HG03175 (cell line): ENCODE measurements around the gene IRAK4.

Experiments
- ATAC-seq: cut with Tn5 transposase; IDR thresholded peaks from one replicate; pipeline ENCODE4 v1.9.1; 2021; ENCODE audit warnings: mild to moderate bottlenecking, moderate library complexity; ENCODE audit not compliant: unreplicated experiment

The IRAK4 gene

GRCh38 chr12:43764528-43764927 is 5.8 kb downstream of the IRAK4 start:
- no peak for ATAC-seq

DNA sequence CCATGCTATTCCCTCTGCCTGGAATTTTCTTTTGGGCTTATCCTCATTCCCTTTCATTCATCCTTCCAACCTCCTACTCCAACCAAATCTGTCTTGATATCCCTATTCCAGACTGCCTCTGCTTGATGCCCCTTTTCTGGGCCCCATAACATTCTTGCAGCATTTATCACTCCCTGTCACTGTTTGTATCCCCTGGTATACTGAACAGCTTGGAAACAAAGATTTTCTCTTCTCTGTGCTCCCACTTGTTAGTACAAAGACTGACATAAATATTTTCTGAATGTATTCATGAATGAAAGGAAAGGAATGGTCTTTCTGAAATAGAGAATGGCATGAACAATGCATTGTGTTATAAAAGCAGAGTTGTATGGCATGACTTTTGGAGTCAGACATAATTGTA is 7.5 kb downstream of the IRAK4 start:
- ATAC-seq = no peak

DNA sequence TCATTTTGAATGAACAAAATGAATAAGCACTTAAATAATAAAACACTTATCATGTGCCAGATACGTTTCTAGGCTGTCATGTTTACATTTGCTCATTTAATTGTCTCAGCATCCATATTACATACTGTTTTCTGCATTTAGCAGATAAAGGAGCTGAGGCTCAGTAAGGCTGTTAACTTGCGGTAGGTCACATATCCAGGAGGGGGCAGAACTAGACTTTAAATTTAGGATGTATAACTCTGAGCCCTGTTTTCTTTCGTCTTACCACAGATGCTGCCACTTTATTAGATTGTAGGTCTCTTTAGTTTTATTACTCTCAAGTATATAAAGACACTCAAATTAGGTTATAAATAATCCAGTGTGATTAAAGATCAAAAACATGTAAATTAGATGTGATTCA is 17.7 kb downstream of the IRAK4 start:
- no peak for ATAC-seq

DNA sequence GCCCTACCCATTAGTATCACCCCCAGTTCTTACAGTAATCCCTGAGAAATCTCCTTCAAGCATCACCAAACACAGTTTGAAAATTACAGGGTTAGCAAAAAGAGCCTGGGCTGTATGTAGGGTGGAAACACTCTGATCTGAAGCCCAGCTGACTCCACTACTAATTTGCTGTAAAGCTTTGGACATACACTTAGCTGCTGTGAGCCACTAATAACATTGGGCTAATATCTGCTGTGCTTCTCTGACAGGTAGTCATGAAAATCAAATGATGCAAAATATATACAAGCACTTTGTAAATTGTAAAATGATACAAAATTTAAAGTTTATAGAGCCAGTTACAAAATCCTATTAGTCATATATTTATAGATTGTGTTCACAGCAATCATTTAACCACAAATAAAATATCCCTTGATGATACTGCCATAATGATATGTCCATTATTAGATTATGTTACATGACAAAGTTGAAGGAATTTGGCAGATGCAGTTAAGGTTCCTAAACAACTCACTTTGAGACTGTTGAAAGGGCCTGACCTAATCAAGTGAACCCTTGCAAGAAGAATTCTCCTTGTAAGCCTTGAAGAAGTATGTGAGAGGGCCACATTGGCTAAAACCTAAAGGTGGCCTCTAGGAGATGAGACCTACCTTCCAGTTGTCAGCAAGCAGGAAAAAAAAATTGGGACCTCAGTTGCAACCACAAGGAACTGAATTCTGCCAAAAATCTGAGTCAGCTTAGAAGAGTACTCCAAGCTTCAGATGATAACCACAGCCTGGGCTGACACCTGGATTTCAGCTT is 28.3 kb downstream of the IRAK4 start:
- ATAC-seq = no peak

GRCh38 chr12:43789941-43790340 is 31.2 kb downstream of the IRAK4 start:
- no peak for ATAC-seq

- no peak for ATAC-seq
Measured at GRCh38 chr12:43795716-43796280, 37.0 kb downstream of the IRAK4 start.

GRCh38 chr12:43797561-43798217 is 38.9 kb downstream of the IRAK4 start:
- no peak for ATAC-seq

- peak; percentile 17 for ATAC-seq
Measured at GRCh38 chr12:43805149-43805859, 46.6 kb downstream of the IRAK4 start.

- peak; percentile 96 for ATAC-seq
Measured at GRCh38 chr12:43805860-43806736, 47.3 kb downstream of the IRAK4 start, which contains the start of gene TWF1. TSS of gene TWF1 (minus strand) at chr12:43806317. CDS start at chr12:43806245, 72 bp downstream.

GRCh38 chr12:43806737-43807072 is 48.0 kb downstream of the IRAK4 start:
- ATAC-seq = no peak

DNA sequence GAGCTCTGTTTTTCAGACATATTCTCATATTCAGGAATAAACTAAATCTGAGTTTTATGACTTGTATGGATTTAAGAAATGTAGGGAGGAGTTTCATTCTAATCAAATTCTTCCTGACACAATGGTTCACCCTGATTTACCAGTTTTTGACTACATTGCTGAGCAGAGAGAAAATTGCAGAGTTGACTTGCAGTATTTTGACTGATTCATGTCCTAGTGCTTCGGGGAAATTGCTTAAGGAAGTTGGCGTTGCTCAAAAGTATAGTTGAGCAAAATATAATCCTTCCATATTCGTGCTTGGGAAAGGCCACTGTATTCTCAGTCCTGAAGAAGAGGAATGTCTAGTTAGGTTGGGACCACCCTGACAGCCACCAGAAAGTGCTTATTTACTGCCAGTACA is 48.6 kb downstream of the IRAK4 start:
- no peak for ATAC-seq

GRCh38 chr12:43812057-43812456 is 53.3 kb downstream of the IRAK4 start:
- ATAC-seq = no peak

DNA sequence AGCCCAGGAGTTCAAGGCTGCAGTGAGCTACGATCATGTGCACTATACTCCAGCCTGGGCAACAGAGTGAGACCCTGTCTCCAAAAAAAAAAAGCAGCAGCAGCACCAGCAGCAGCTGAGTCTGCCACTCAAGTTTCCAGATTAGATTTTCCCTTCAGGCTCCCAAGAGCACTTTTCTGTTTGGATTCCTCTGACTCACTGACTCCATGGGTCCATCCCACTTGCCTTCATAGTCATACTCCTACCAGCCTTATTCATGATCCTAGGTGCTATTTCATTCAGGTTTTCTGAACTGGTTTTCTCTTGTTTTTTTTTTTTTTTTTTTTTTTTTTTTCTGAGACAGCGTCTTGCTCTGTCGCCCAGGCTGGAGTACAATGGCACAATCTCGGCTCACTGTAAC is 54.2 kb downstream of the IRAK4 start:
- ATAC-seq = no peak

- ATAC-seq = no peak
Measured at GRCh38 chr12:43815416-43815815, 56.7 kb downstream of the IRAK4 start.

DNA sequence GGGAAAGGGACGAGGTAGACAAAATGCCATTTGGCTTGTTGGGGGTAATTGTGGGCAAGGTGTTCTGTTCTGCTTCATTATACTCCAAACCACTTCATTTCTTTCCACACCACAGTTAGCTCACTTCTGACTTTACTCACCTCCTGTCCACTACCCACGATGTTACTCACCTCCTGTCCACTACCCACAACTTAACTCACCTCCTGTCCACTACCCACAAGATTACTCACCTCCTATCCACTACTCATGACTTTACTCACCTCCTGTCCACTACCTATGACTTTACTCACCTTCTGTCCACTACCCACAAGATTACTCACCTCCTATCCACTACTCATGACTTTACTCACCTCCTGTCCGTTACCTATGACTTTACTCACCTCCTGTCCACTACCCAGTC is 57.4 kb downstream of the IRAK4 start:
- no peak for ATAC-seq

DNA sequence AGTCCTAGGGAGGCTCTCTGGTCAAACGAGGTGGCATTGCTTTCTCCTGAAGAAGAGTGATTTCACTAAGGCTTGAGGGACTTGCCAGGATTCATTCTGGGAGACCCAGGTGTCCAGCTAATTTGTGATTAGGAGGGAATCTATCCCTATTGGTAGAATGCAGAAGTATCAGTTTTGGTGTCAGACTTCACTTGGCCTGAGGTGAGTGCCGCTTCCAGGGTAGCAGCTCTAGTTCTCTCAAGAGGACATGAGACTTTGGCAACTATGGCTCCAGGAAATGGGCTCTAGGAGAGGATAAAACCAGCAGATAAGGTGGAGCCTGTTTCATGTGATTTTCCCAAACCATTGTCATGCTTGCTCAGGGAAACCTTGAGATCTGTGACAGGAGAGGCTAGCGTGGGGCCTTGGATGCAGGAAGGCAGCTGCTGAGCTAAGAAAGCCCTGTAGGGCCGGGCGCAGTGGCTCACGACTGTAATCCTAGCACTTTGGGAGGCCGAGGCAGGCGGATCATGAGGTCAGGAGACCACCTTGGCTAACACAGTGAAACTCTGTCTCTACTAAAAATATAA is 65.5 kb downstream of the IRAK4 start:
- no peak for ATAC-seq

DNA sequence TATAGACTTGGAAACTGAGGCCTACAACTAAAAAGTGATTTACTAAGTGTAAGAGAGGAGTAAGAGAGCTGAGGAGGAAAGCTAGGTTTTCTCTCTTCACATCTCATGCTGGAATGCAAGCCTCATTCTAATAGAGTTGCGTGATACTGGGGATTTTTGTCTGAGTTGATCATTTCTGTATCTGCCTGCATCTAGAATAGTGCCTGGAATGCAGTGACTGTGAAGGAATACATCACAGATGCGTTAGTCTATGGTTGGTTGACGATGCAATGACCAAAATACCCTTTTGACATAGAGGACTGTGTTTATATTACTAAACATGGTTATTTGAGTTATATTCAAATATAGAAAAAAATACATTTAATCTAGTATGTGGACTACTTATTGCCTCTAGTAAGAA is 67.9 kb downstream of the IRAK4 start:
- ATAC-seq = no peak

- no peak for ATAC-seq
Measured at GRCh38 chr12:43827093-43827492, 68.3 kb downstream of the IRAK4 start.

- no peak for ATAC-seq
Measured at GRCh38 chr12:43832463-43833168, 73.9 kb downstream of the IRAK4 start.

- peak; percentile 8 for ATAC-seq
Measured at GRCh38 chr12:43835264-43835655, 76.5 kb downstream of the IRAK4 start.
